Glutamatergic neuron (in vitro differentiated cells): ENCODE measurements around the gene STXBP4. TPM values are rescaled to one million over a fixed set of nuclear protein-coding genes. Genes with fewer than 3 reads are reported as not detected.

Source experiments
- DNase-seq: peaks from one replicate; pipeline ENCODE4 v3.0.0; 2022
- H3K27ac Mint-ChIP-seq: one replicate; pipeline ENCODE4 v1.8.0; 2020; ENCODE audit warnings: mild to moderate bottlenecking, mixed read lengths, inconsistent platforms; ENCODE audit not compliant: unreplicated experiment
- H3K27me3 Mint-ChIP-seq: one replicate; pipeline ENCODE4 v1.8.0; 2020; ENCODE audit warnings: mild to moderate bottlenecking, moderate library complexity, mixed read lengths, inconsistent platforms; ENCODE audit not compliant: unreplicated experiment
- H3K36me3 Mint-ChIP-seq: one replicate; pipeline ENCODE4 v1.8.0; 2020; ENCODE audit warnings: mild to moderate bottlenecking, mixed read lengths, inconsistent platforms; ENCODE audit not compliant: unreplicated experiment
- H3K4me1 Mint-ChIP-seq: one replicate; pipeline ENCODE4 v1.8.0; 2020; ENCODE audit warnings: mild to moderate bottlenecking, low read depth, mixed read lengths, inconsistent platforms; ENCODE audit not compliant: unreplicated experiment
- H3K4me3 Mint-ChIP-seq: one replicate; pipeline ENCODE4 v1.8.0; 2020; ENCODE audit warnings: mild to moderate bottlenecking, mixed read lengths, inconsistent platforms; ENCODE audit not compliant: unreplicated experiment
- H3K9me3 Mint-ChIP-seq: one replicate; pipeline ENCODE4 v1.8.0; 2020; ENCODE audit warnings: mild to moderate bottlenecking, moderate library complexity, mixed read lengths, inconsistent platforms; ENCODE audit not compliant: unreplicated experiment
- total RNA-seq: library from RNA; stranded (reverse); fragmentation: NEBNext Ultra II Directional; extraction: Animal tissue kit (Norgen Biotek cat#: 25700); gene quantifications from one replicate; pipeline ENCODE4 v1.2.1, GENCODE V29; 2021; ENCODE audit not compliant: unreplicated experiment
- TF ChIP-seq, protein P1 (sequence below): fragments of 200-600 bp; sonication (generic); IDR thresholded peaks from one replicate; pipeline ENCODE4 v1.5.0; 2021; ENCODE audit not compliant: partially characterized antibody, unreplicated experiment

Gene STXBP4
- total RNA-seq, 1 donor from 2014 or later: 17.7 TPM

DNA sequence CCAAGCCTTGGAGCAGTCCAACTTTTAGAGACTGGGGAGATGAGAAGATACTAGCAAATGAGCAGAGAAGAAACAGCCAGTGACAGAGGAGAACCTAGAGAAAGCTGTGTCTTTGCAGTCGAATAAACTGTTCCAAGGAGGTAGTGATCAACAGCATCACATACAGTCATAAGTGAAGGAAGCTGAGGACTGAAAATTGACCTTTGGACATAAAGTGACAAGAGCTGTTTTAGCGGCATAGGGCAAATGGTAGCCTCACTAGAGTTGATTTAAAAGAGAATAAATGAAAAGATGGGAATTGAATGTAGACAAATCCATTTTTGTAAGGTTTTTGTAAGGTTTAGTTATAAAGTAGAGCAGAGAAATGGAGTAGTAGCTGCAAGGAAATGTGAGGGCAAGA is 165.0 kb downstream of the STXBP4 start:
- Mint-ChIP-seq H3K27ac (no peak overlapping the region), H3K9me3 (no peaks in the 10 kb centered on the region), H3K27me3 (no peaks in the 10 kb centered on the region), H3K36me3 (no peaks in the 10 kb centered on the region), H3K4me3 (no peak overlapping the region), H3K4me1 (no peaks in the 10 kb centered on the region)
- TF ChIP-seq, protein P1, sequence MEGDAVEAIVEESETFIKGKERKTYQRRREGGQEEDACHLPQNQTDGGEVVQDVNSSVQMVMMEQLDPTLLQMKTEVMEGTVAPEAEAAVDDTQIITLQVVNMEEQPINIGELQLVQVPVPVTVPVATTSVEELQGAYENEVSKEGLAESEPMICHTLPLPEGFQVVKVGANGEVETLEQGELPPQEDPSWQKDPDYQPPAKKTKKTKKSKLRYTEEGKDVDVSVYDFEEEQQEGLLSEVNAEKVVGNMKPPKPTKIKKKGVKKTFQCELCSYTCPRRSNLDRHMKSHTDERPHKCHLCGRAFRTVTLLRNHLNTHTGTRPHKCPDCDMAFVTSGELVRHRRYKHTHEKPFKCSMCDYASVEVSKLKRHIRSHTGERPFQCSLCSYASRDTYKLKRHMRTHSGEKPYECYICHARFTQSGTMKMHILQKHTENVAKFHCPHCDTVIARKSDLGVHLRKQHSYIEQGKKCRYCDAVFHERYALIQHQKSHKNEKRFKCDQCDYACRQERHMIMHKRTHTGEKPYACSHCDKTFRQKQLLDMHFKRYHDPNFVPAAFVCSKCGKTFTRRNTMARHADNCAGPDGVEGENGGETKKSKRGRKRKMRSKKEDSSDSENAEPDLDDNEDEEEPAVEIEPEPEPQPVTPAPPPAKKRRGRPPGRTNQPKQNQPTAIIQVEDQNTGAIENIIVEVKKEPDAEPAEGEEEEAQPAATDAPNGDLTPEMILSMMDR: no peak
- no peak for DNase-seq

DNA sequence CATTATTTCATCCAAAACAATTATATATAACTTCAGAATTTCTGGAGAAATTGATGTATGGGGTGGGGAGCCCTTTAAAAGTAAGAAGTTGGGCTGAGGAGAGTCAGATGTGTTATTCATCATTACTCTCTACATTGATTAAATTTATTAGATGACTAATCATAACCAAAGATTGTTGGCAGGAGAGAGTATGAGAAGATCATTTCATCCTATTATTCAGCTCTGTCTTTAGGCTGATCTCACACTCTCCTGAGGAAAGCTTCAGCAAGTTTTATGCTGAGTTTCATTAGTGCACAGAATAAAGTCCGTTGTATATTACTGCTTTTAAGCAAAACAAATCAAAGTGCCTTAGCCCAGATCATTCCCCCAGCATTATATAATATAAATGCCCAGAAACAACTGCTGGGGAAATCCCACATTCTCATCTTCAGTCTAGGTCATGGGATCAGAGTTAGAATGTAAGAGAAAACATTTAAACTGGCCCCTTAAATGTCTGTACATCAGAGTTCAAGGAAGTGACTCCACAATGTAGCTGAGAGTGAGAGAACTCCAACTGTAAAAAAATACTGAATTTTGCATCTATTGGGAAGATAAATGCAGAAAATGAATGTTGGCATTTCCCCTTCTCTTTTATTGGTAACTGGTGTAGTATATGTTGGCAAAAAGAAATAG is 166.1 kb downstream of the STXBP4 start:
- Mint-ChIP-seq H3K27ac (no peak overlapping the region), H3K9me3 (no peaks in the 10 kb centered on the region), H3K4me1 (no peaks in the 10 kb centered on the region), H3K36me3 (no peaks in the 10 kb centered on the region), H3K27me3 (no peaks in the 10 kb centered on the region), H3K4me3 (no peak overlapping the region)
- TF ChIP-seq, protein P1: no peak
- no peak for DNase-seq

DNA sequence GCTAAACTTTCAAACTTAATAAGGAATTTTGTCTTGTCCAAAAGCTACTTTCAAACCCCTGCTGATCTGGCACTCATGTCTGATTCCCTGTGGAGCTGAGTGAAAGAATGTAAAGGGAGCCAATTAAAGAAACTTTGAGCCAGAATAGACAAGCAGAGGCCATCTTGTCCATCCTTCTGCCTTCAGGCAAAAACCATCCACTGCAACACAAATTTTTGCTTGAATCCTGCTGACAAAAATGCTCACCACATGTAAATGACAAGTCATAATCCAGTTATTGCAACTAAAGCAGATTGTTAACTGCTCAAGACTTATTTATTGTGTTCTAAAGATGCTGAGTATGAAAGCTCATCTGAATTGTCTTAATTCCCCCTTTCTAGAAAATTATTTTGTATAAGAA is 172.2 kb downstream of the STXBP4 start:
- no peaks in the 10 kb centered on the region for H3K4me1 Mint-ChIP-seq
- H3K4me3 Mint-ChIP-seq: no peak overlapping the region
- no peaks in the 10 kb centered on the region for H3K9me3 Mint-ChIP-seq
- TF ChIP-seq, protein P1: no peak
- no peak for DNase-seq
- H3K27ac Mint-ChIP-seq: no peak overlapping the region
- no peaks in the 10 kb centered on the region for H3K36me3 Mint-ChIP-seq
- H3K27me3 Mint-ChIP-seq: no peaks in the 10 kb centered on the region

DNA sequence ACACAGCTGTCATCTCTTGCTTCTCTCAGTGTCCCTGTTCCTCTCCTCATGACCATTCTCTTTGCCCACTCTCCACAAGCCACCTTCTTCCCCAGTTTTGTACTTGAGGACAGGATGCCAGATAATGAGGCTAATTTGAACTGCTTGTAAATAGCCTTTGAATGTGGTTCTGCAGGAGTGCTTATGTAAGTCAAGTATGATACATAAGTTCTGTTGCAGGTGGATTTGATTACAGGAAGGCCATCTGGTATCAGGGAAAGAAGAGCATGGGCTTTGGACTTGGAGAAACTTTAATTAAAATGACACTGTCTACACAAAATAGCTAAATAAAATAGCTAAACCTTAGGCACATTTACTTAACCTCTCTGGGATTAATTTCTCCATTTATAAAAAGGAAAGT is 176.0 kb downstream of the STXBP4 start:
- no peaks in the 10 kb centered on the region for H3K27me3 Mint-ChIP-seq
- no peak overlapping the region for H3K4me3 Mint-ChIP-seq
- TF ChIP-seq, protein P1: no peak
- no peak for DNase-seq
- H3K4me1 Mint-ChIP-seq: no peaks in the 10 kb centered on the region
- no peak overlapping the region for H3K27ac Mint-ChIP-seq
- no peaks in the 10 kb centered on the region for H3K36me3 Mint-ChIP-seq
- H3K9me3 Mint-ChIP-seq: no peaks in the 10 kb centered on the region

DNA sequence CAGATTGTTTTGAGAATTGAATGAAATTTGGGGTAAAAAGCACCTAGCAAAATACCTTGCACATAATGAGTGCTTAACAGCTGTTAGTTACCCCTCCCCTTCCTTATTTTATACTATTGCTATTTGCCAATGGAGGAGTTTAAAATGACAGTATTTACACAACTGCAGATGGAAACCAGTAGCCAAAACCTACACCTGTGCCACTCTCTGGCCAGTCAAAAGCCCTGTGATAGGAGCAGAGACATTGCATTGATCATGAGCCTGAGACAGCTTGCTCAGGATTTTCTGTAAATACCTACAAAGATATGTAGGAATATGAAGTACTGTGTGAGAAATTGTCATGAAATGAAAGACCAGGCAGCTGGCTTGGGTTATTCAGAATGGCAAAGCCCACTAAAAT is 180.9 kb downstream of the STXBP4 start:
- H3K27ac Mint-ChIP-seq: no peak overlapping the region
- no peaks in the 10 kb centered on the region for H3K9me3 Mint-ChIP-seq
- H3K4me1 Mint-ChIP-seq: no peaks in the 10 kb centered on the region
- TF ChIP-seq, protein P1: no peak
- no peaks in the 10 kb centered on the region for H3K36me3 Mint-ChIP-seq
- DNase-seq: no peak
- H3K4me3 Mint-ChIP-seq: no peak overlapping the region
- no peaks in the 10 kb centered on the region for H3K27me3 Mint-ChIP-seq
